ENCODE data around the gene FRS3.

FRS3 gene

DNA sequence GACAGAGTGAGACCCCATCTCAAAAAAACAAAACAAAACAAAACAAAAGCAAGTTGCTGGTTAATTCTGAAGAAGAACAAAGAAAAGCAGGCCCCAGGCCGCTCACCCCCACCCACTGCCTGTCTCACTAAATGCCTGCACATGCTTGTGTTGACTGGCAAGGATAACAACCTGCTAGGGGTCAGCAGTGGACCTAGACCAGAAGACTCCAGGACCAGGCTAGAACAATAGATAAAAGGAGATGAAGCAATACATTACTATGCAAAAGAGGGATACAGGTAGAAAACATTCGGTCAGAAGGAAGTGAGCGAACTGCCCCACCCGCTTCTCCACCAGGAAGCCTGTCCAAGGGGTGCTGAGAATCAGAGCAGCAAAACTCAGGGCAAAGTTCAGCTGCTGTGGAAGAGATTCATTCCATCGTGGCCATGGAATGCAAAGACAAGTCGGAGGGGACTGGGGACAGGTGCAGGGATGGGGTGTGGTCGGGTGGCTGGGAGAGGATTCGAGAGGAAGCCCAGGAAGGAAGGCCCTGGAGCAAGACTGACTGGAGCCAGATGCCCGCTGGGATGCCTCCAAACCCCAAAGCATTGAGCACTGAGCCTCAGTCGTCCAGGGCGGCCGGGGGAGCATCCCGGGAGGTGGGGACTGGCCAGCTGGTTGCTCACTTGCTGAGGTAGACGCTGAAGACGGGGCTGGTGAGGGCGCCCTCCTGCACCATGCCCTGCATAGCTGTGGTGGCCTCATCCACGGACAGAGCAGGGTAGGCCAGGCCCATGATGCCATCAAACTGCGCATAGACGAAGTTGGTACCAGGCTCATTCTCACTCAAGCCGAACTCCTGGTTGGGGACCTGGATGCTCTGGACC, 37.8 kb downstream of the FRS3 start:
- no peak for DNase-seq (ENCODE audit: low read depth)

GRCh38 chr6:41740366-41741162, 39.1 kb downstream of the FRS3 start:
- no peak for DNase-seq (ENCODE audit: low read depth)

DNA sequence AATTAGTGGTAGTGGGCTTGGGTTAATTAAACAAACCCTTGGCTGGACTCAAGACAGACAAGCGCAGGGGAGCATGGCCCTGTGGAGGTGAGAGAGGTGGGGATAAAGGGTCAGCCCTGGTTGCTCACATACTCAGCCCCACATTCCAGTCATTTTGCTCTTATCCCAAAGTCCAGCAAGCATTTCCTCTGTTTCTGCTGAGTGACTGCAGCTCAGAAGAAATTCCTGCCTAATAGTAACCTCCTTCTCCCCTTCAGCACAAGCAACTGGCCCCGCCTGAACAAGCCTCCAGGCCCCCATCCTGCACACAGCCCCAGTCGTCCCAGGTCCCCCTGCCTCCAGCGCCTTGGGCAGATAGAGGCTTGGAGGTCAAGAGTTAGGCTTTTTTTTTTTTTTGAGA, 40.7 kb downstream of the FRS3 start:
- no peak for DNase-seq (ENCODE audit: low read depth)

DNA sequence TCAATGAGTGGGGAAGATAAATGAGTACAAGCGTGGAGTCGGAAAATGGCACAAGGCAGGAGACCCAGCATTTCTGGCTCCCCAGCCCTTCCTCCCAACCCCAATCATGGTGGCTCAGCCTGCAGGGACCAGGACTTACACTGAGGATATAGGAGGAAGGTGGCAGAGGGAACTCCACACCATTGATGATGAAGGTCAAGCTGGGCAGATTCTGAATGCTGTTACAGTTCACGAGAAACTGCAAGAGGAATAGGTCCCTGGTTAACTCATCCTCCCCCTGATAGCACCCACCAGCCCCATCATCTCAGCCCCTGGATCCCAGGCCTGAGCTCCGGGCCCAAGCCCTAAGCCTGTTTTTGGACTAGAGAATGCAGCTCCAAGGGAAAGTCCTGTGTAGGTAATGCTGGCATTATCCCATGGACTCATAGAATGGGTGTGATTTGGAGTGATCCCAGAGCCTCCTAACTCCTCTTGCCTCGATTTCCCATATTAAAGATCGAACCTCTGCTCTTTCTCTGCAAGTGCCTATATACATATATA, 42.0 kb downstream of the FRS3 start:
- DNase-seq (ENCODE audit: low read depth) = no peak

- DNase-seq (ENCODE audit: low read depth) = no peak
Measured at GRCh38 chr6:41736800-41737555, 42.7 kb downstream of the FRS3 start.

- no peak for DNase-seq (ENCODE audit: low read depth)
Measured at GRCh38 chr6:41736186-41736733, 43.4 kb downstream of the FRS3 start.

DNA sequence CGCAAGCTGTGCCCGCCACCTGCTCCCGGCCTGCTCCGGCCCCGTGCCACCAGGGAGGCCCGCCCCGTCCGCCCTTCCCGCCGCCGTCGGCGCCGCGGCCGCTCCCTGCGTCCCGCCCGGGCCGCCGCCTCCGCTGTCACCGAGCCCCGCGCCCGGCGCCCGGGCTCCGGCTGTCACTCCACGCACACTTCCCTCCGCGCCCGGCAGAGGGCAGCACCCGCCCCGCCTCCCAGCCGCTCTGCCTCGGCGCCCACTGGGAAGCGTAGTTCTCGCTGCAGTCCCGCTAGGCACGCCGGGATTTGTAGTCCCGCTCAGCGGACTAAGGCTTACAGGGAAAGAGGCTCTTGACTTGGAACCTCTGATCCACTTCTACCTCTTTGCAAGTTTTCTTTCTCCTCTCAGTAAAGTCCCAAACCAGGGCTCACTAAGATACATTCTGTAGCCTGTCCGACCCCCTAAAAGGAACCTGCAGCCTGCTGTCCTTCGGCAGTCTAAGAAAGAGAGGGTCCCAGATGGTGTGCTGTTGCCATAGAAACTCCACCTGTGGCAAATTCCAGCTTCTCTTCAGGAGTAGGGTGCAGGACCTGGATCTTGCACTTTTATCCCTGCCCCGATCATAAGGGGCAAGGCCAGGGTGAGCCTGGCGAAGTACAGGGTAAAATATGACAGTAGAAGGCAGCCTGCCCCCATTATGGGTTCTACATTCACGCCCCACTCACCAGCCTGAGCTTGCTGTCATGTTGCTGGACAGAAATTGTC, 44.1 kb downstream of the FRS3 start, which contains the start of gene TFEB:
TSS of gene TFEB (minus strand) at position 182 of the 759 bp plus-strand sequence. CDS start 44,395 bp downstream, outside the sequence.
- peak; percentile 71 for DNase-seq (ENCODE audit: low read depth)

DNA sequence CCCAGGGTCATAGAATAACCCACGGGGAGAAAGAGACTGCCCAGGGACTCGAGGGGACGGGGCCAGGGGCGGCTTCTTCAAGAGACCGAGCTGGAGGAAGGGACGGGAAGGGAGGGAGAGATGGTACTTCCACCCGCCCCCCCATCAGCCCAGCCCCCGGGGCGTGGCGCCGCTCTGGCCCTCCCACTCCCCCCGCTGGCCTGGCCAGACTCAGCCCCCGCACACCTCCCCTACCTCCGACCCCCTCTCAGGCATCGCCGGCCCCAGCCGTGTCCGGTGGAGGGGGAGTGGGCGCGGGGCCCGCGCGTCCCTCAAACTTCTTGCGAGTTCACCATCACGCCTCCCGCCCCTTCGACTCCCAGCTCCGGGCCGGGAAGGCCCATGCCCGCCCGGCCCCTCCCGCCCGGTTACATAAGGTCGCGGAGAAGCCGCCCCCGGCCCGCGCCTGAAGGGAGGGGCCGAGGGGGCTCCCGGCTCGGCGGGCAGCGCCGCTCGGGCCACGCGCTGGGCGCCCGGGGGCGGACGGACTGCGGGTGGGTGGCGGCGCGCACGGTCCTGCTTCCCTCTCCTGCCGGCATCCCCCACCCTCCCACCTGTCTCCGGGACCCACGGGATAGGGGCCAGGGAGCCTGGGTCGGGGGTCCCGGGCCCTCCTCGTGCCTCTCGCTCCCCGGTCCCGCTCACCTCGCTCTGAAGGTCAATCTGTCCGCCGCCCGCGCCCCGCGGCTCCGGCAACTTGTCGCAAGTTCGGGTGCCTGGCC, 44.9 kb downstream of the FRS3 start:
- peak; percentile 38 for DNase-seq (ENCODE audit: low read depth)

DNA sequence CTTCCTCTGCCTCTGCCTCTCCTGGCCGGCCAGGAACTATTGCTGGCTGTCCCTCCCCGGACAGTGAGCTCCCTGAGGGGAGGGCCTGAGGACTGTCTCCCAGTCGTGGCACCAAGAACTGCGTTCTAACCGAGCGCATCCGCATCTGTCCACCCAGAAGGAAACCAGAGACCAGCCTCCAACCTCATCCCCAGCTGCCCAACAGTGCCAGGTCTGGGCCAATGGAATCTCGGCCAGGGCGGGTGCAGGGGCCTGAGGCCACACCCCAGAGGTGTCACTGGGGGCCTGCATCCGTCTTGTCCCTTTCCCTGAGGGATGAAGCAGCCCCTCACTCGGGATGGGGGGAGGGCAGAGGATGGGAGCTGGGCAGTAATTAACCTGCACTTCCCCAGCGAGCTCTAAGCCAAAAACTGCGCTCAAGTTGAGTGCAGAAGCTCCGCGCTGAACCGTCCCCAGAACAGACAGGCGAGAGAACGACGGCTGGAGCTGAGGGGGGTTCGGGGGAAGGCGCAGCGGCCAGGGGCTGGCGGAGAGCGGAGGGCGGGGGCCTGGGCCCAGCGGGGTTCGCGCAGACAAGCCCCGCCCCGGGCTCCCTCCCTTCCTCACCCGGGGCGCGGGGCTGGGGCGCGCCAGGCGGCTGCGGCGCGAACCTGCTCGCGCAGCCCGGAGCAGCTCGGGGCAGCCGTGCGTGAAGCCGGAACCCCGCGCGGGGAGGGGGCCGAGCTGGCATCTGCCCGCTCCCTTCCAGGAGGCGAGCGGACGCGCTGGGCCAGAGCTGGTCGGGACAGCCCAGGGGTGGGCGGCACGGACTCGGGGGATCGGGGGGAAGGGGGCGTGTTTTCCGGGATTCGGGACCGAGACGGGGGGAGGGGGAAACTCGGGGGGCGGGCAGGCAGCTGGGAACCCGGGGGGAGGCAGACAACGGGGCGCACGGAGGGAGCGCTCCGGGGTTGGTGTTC, 45.7 kb downstream of the FRS3 start:
- DNase-seq (ENCODE audit: low read depth) = peak; percentile 29

- DNase-seq (ENCODE audit: low read depth) = no peak
Measured at GRCh38 chr6:41733360-41733706, 46.4 kb downstream of the FRS3 start.

DNA sequence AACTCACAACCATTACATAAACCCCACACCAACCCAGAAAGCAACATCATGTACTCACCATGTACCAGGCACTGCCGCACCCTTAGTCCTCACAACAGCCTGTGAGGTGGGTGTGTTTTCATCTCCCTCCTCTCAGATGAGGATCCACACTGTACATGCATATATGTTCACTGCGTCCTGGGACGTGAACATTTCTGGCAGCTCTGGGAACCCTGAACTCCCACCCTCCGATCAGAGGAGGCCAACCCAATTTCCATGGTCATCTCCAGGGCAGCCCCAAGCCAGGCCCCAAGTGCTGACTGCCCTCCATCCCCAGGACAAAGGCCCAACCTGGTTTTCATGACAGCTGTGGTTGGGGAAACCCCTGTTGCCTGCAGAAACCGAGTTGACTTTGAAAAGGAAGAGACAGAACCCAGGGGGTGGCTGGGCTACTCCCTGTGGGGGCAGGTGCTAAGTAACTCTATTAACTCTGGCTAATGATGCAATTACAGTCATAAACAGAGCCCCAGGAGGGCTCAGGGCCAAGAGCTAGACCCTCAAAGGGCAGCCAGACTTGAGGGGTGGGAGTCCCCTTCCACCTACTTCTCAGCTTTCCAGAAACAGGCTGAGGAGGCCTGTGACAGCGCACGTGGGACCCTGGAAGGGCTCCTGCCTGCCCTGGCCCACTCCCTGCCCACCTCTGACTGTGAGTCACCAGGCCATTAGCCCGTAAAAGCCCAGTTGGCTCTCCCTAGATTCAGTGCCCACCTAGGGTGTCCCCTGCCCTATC, 46.9 kb downstream of the FRS3 start:
- DNase-seq (ENCODE audit: low read depth) = no peak

DNA sequence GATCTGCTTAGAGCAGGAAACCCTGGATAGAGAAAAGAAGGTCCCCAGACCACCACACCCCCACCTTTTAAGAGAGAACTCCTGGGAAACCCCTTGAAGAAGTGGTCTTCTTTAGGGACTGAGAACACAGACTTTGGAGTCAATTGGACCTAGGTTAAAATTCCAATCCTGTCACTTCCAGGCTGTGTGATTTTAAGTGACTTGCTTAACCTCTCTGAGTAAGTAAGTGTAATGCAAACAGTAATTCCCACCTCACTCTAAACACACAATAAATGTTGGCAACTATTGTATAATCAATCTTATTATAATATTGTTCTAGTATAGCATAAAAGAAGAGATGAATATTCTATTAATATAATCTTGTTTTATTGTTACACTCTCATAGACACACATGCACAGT, 47.6 kb downstream of the FRS3 start:
- DNase-seq (ENCODE audit: low read depth) = no peak

DNA sequence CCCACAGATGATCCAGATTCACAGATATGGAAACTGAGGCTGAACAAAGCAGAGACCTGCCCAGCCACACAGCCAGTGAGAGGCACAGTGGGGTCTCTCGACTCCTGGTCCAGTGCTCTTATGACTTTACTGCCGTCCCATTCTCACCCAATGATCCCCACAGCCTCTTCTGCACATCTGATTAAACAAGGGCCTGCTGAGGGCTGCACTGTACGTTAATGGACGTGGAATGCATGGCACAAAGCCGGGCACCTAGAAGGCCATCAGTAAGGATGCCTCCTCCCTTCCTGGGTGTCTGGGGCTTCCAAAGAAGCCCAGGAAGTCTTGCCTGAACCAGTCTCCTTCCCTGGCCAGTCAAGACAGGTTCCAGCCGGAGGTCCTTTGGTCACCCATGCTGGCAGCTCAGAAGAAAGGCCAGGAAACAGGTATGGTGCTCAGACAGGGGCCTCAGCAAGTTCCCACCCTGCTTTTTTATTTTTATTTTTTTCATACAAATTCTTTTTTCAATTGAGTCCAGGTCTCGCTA, 48.1 kb downstream of the FRS3 start:
- no peak for DNase-seq (ENCODE audit: low read depth)

GRCh38 chr6:41730531-41731436, 48.9 kb downstream of the FRS3 start:
- no peak for DNase-seq (ENCODE audit: low read depth)

GRCh38 chr6:41729624-41730023, 50.1 kb downstream of the FRS3 start:
- DNase-seq (ENCODE audit: low read depth) = no peak

DNA sequence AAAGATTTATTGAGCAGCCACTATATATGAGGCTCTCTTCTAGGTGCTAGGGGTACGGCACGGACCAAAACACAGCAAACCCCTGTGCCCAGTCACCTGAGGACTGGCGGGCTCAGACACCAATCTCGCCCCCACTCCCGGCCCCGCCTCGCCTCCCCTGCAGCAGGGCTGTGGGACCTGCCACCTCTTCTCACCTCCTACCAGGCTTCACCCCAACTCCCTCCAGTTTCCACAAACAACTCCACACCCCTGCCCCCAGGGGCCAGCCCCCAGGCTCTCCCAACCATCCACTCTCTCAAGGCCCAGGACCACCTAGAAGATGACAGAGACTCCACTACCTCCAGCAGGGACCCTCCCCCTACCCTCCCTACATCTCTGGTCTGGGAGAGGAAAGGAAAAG, 50.7 kb downstream of the FRS3 start:
- DNase-seq (ENCODE audit: low read depth) = no peak

All from GM04504 (cell line).